NCI-H2171 treated with DMSO at 0.1 percent for 48 hours (cell line): ENCODE results near the gene ADAMTS2.

Experiments used
- DNase-seq: peaks from one replicate; lab custom pipeline; 2025; lab: John Stamatoyannopoulos, UW

The ADAMTS2 gene

GRCh38 chr5:179194941-179195381 lies 150.3 kb downstream of the ADAMTS2 start:
- DNase-seq: no peak

- DNase-seq: no peak
Measured at GRCh38 chr5:179194201-179194910, 150.9 kb downstream of the ADAMTS2 start.

GRCh38 chr5:179193746-179194145 lies 151.5 kb downstream of the ADAMTS2 start:
- no peak for DNase-seq

GRCh38 chr5:179192891-179193470 lies 152.3 kb downstream of the ADAMTS2 start:
- no peak for DNase-seq

- peak; percentile 77 for DNase-seq
Measured at GRCh38 chr5:179192185-179192890, 152.9 kb downstream of the ADAMTS2 start.

- peak; percentile 4 for DNase-seq
Measured at GRCh38 chr5:179191506-179192184, 153.6 kb downstream of the ADAMTS2 start.

- DNase-seq: no peak
Measured at GRCh38 chr5:179190851-179191505, 154.3 kb downstream of the ADAMTS2 start.

GRCh38 chr5:179188636-179189035 lies 156.6 kb downstream of the ADAMTS2 start:
- DNase-seq: no peak

- DNase-seq: no peak
Measured at GRCh38 chr5:179187681-179188575, 157.3 kb downstream of the ADAMTS2 start.

GRCh38 chr5:179187229-179187678 lies 158.0 kb downstream of the ADAMTS2 start:
- no peak for DNase-seq

GRCh38 chr5:179186801-179187200 lies 158.5 kb downstream of the ADAMTS2 start:
- no peak for DNase-seq

GRCh38 chr5:179185941-179186411 lies 159.3 kb downstream of the ADAMTS2 start:
- DNase-seq: no peak

GRCh38 chr5:179185256-179185940 lies 159.9 kb downstream of the ADAMTS2 start:
- no peak for DNase-seq

- no peak for DNase-seq
Measured at GRCh38 chr5:179184521-179185050, 160.7 kb downstream of the ADAMTS2 start.

- DNase-seq: no peak
Measured at GRCh38 chr5:179183481-179183880, 161.8 kb downstream of the ADAMTS2 start.

- DNase-seq: no peak
Measured at GRCh38 chr5:179182601-179183000, 162.7 kb downstream of the ADAMTS2 start.

GRCh38 chr5:179181988-179182387 lies 163.3 kb downstream of the ADAMTS2 start:
- no peak for DNase-seq

GRCh38 chr5:179180921-179181645 lies 164.2 kb downstream of the ADAMTS2 start:
- DNase-seq: no peak

GRCh38 chr5:179180061-179180610 lies 165.1 kb downstream of the ADAMTS2 start:
- DNase-seq: no peak
